ENCODE data around the gene PRRG4.

GRCh38 chr11:32855601-32856000 lies 25.9 kb downstream of the PRRG4 start:
- TF ChIP-seq EZH2 (IDR thresholded peaks at IDR 0.05) (no peak), POLR2AphosphoS5 (IDR thresholded peaks at IDR 0.05; ENCODE audit: borderline replicate concordance, low read depth, low read length) (no peak), FOXP2 (optimal IDR thresholded peaks at IDR 0.05; ENCODE audit: control extremely low read depth, extremely low read length, insufficient read depth) (no peak)

All from SK-N-MC (cell line).